ENCODE results near the gene PPP2R3A.

Gene PPP2R3A

GRCh38 chr3:136022529-136023263 is 57.2 kb downstream of the PPP2R3A start:
- in situ Hi-C loops (cut with MboI; ENCODE audit: low sequenced_read_pairs), result no loop called here

DNA sequence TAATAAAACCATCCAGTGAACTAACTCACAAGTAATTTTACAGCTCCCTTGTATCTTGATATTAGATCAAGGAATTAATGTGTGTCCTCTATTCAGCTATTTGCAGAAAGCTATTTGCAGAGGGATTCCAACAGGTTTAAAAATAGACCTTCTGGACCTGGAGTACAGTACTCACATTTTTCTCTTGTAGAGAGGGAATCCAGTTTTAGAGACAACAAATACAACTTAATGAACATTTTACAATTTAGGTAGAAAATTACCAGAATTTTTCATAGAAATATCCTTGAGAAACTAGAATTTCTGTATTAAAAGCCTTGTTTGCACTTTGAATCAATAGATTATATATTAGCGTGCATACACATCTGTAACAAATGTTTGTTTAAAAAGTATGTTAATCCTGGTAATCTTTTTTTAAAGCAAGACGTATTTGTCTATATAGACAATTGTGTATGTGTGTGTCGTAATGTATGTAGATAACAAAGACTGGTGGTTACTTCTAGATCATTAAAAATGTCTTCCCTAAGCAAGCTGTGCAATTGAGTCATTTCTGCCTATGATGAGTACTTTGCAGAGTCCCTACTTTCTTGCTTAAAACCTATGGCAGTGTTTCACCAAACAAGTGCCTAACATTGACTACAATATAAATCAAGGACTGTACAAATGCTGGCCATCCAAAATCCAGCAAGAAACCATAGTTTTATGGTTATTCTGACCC is 57.9 kb downstream of the PPP2R3A start:
- in situ Hi-C loops (cut with MboI; ENCODE audit: low sequenced_read_pairs), result no loop called here

- in situ Hi-C loops (cut with MboI; ENCODE audit: low sequenced_read_pairs), result loop anchor here (25.0 kb wide), 1 partner anchor 124 kb away; no protein-coding TSS in a partner anchor
These were observed 70.8 kb downstream of the PPP2R3A start for GRCh38 chr3:136036306-136036705.

DNA sequence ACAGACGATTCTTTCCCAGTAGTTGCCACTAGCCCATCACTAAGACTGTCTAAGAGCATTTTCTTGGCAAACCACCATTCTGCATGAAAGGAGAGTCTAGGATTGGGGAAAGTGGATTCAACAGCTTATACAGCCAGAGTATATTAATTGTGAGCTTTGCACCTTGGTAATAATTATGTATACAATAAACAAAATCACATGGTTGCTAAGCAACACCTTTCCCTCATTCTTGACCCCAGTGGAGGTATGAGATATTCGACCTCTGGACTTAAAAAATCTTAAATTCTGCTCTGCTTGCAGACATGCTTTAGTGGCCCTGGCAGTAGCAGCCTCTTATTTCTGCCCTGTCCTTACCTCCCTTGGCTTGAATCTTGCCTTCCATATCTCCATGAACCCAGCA is 73.1 kb downstream of the PPP2R3A start:
- in situ Hi-C loops (cut with MboI; ENCODE audit: low sequenced_read_pairs), result loop anchor here (25.0 kb wide), 1 partner anchor 126 kb away; no protein-coding TSS in a partner anchor

DNA sequence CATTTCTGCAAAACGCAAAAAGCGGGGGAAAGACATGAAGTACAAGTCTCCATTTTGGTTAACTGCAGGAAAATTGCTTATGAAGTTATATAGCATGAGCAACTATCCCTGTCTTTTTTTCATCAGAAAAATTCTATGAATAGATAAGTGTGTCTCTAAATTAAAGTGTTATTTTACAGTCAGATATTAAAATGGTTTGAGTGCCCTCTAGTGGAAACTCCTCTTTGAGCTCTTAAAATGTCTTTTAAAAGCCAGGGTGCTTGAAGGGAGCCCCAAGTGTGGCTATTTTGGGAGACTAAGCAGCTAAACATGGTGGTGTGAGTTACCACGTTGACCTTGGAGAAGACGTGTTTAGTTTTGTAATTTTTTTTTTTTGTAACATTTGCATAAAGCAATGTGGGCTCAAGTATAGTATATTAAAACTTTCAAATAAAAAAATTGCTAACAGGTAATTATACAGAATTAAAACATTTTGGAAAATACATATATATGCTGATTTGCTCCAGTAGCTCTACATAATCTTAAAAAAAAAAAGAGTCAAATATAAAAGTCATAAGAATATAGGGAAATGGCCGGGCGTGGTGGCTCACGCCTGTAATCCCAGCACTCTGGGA is 77.2 kb downstream of the PPP2R3A start:
- in situ Hi-C loops (cut with MboI; ENCODE audit: low sequenced_read_pairs), result loop anchor here (25.0 kb wide), 1 partner anchor 130 kb away; no protein-coding TSS in a partner anchor

- in situ Hi-C loops (cut with MboI; ENCODE audit: low sequenced_read_pairs), result loop anchor here (25.0 kb wide), 1 partner anchor 133 kb away; no protein-coding TSS in a partner anchor
These were observed 79.6 kb downstream of the PPP2R3A start for GRCh38 chr3:136044980-136045745.

DNA sequence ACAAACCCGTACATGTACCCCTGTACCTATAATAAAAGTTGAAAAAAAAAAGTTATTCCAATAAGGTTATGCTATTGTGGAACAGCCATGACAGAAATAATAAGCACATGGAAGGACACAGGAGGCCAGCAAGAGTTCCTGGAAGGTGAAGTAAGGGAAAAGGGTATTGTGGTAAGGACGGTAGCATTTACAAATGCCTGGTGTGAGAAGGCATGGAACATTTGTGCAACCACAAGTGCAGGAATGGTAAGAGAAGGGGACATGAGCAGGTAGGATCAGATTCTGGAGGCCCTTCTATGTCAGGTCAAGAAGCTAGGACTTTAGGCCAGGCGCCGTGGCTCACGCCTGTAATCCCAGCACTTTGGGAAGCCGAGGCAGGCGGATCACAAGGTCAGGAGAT is 82.5 kb downstream of the PPP2R3A start:
- in situ Hi-C loops (cut with MboI; ENCODE audit: low sequenced_read_pairs), result loop anchor here (25.0 kb wide), 1 partner anchor 136 kb away; no protein-coding TSS in a partner anchor

- in situ Hi-C loops (cut with MboI; ENCODE audit: low sequenced_read_pairs), result no loop called here
These were observed 84.7 kb downstream of the PPP2R3A start for GRCh38 chr3:136050250-136050649.

DNA sequence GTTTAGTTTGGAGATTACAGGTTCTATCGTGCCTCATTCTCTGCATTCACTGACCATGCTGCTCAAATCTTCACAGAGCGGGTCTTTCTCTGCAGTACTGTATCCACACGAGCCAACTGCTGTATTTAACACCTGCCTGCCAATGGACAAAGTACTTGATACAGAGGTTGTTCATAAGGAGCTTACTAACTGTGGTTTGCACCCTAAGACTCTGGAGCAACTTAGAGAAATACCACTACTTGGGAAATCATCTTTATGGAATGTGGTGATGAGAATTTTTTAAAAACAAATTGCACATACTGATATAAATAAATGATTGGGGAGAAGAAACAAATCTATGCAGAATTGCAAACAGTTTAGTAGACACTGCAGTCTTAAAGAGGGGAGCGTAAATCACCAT is 90.0 kb downstream of the PPP2R3A start:
- in situ Hi-C loops (cut with MboI; ENCODE audit: low sequenced_read_pairs), result no loop called here

GRCh38 chr3:136067211-136067610 is 101.7 kb downstream of the PPP2R3A start:
- in situ Hi-C loops (cut with MboI; ENCODE audit: low sequenced_read_pairs), result no loop called here

- in situ Hi-C loops (cut with MboI; ENCODE audit: low sequenced_read_pairs), result no loop called here
These were observed 103.2 kb downstream of the PPP2R3A start for GRCh38 chr3:136068708-136069107.

DNA sequence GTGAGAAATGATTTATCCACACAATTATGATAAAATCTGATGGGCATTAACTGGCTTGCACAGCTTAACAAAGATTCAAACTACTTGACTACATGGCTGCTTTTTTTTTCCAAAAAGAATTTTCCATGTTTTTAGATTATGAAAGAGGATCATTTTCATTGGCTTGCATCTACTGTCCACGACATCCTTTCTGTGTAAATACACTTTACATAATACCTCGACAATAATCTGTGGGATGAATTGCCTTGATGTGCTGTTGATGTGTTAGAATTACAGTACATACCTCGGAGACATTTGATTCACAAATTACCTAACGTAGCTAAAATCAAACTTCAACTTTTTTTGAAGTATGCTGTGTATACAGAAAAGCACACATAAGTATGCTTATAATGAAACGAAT is 104.4 kb downstream of the PPP2R3A start:
- in situ Hi-C loops (cut with MboI; ENCODE audit: low sequenced_read_pairs), result no loop called here

DNA sequence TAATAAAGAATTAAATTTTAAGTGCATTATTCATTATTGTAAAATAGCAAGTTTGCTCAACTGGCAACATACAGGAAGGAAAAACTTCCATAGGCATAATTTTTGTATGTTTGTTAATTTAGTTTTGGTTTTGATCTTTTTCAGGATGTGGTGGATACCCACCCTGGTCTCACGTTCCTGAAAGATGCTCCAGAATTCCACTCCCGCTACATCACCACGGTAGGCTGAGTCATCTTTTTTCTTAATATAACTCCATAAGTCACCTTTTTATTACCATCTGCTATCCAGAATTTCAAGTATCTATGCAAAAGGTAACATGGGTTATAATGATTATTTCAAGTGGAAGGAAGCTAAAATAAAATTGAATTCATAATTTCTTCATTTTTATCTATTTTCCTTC is 104.8 kb downstream of the PPP2R3A start:
- in situ Hi-C loops (cut with MboI; ENCODE audit: low sequenced_read_pairs), result no loop called here

DNA sequence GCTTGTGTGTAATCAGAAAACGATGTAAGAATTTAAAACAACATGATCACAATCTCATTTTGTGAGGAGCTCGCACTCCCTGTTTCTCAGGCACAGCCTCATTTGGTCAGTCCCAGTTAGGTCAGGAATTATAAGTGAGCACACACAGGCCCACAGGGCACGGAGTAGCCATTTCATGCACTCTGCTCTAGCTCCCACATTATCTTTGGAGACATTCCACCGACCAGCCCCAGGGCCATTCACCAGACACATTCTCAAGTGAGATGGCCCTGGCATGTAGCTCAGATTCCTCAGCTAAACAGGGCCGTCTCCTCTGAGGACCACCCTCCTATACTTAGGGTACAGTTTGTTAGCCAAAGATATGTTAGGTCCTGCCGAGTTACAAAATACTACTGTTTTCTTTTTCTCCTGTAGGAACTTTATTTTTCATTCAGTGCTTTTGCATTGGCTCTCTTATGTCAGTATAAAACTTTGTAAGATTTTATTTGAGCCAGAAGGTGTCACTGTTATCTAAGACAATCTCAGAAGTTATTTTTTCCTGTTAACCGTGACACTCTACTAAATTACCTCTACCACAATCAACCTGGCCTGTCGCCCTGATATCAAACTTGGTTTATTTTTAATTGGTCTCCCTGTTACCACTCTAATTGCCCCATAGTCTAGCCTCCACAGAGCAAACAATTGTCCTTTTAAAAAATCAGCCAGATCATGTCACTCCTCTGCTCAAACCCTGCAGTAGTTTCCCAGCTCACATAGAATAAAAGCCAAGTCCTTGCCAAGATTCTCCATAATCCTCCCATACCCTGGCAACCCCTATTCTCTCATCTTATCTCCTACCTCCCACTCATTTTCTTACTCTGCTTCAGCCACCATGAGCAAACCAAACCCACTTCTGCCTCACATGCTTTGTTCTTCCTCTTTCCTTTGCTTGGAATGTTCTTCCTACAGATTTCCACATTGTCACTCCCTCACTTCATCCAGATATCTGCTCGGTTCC is 105.7 kb downstream of the PPP2R3A start:
- in situ Hi-C loops (cut with MboI; ENCODE audit: low sequenced_read_pairs), result no loop called here

DNA sequence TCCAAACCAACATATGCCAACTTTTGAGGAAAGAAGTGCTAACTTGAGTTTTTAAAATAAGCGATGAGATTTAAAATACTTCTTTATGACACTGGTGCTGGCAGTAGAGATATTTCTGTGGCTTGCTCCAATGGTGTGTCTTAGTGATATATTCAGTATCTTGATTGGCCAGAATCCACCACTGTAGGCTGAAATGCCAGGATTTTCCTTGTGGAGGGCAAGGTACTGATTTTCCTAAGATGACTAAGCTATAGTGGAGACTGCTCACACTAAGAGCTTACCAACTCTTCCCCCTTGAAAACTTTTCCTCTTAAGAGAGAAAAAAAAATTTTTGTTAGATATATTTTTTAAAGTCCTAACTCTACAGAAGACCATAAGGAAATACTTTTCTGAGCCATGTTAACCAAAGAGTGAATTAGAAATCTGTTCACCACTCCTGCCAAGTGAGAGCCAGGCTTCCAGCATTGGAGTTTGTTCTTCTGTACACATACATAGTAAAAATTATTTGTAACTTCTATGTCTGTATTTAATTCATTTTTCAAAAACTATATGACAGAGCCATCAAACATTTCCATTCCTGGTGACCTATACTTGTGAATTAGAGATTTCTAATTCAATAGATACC is 109.1 kb downstream of the PPP2R3A start:
- in situ Hi-C loops (cut with MboI; ENCODE audit: low sequenced_read_pairs), result no loop called here

DNA sequence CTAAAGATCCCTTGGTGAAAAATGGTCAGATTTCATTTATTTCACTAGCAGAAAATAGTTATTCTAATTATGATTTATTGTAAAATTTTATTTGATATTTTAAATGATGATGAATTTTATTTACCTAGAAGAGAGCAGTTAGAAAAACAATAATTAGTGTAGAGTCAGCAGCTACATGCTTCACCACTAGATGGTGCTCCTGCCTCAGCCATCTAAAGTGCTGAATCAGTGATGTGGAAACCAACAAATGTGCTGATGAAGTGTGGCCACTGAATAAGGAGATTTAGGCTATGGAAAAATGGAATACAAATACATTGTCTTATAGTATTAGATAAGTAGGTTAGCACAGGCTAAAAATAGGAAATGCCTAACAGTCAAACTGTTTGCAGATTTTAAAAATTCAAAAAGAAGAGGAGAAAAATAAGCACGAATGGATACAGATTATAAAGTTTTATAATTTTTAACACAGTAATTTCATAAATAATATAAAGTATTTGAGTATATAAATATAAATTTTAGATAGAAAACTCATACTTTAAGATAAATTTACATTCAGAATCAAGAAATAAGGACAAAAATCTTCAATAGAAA is 109.8 kb downstream of the PPP2R3A start:
- in situ Hi-C loops (cut with MboI; ENCODE audit: low sequenced_read_pairs), result no loop called here

GRCh38 chr3:136075811-136076210 is 110.3 kb downstream of the PPP2R3A start:
- in situ Hi-C loops (cut with MboI; ENCODE audit: low sequenced_read_pairs), result no loop called here

DNA sequence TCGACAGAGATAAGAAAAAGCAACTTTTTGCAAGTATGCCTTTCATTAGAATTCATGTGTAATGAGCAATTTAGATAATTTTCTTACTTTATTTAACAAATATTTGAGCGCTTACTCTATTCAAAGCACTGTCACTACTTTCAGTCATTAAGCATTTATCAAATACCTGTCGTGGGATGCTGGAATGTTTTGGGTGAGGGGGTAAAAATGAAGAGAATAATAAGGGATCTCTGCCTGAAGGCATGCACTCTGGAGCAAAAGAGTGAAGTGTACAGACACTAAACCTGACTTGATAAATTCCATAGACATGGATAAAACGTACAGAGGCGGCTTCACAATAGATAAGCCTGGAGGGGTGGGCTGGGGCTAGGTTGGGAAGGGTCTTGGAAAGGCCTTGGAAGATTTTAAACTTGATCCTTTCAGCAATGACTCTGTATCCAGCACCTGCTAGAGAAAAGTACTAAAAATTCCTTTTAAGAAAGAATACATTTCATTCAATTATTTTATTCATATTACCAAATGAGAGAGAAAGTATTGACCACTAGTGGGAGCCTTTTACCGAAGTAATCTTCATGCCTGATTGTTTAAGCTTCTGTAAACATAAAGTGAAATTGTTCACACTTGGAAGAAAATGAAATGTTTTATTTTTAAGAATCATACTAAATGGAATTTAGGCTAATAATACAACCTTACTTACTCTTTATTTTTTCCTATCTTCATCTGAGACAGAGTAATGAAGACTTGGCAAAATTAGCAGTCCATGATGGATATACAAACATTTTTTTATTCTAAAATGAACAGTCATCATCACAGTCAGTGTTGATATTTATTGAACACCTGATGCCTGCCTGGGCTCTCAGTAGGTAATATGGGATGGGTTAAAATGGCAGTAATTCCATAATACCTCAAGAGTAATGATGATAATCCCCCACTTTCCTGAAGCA is 113.2 kb downstream of the PPP2R3A start:
- in situ Hi-C loops (cut with MboI; ENCODE audit: low sequenced_read_pairs), result no loop called here
